Measurements from ENCODE around the gene SPO11.

GRCh38 chr20:57298457-57298856 is 31.1 kb upstream of the SPO11 start:
- TF ChIP-seq CTCF (IDR thresholded peaks at IDR 0.05) (no peak), POLR2A (IDR thresholded peaks at IDR 0.05) (no peak)
